Stimulated activated CD8-positive, alpha-beta memory T cell treated with anti-CD3 and anti-CD28 coated beads, Interleukin-4, amount 100 ng/mL, for 1 hour (primary cell): ENCODE data around the gene PCYT1B.
"Not testable (repeated sequence)": the region's sequence is repeated elsewhere in the genome, so short reads cannot be mapped to it uniquely, and the experiment has no call there.

Source experiments
- DNase-seq, 2 donors: peaks; one replicate each; pipeline ENCODE4 v3.0.0-alpha.2; 2020; ENCODE audit warnings: low read depth in 2 of 2, low spot score in 1 of 2

PCYT1B gene

GRCh38 chrX:24646745-24647182 is 383 bp downstream of the PCYT1B start:
- DNase-seq = no peak

DNA sequence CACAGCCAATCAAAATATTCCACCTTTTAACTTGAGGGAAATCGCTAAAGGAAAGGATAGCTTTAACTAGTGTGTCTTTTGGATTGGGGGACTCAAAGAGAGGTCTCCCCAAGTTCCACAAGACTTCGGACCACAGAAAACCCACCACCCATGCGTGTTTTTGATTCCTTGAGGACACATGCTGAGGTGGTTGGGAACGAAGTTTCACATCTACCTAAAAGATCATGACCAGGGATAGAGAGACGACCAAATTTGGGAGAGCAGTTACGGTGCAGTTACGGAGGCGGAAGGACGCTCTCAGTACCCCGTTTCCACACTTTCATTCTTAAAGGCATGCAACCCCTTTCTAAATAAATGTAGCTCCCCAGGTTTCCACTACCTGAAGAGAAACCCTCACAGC is 1.1 kb downstream of the PCYT1B start:
- no peak for DNase-seq

DNA sequence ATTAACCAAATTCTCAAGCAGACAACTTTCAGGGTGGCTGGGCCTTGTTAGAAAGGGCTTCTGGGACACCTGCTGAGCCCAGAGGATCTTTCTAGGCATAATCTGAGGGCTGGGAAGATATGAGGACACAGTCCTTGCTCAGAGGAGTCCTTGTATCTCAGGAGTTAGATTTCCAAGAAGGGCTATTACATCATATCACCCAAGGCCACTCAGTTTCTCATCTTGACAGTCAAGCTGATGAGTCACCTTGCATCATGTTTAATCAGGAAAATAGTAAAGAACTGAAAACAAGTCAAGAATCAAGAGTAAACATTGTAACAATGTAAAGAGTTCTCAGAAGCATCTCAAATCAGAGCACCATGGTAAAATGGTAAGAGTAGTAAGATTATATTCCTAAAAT is 4.0 kb downstream of the PCYT1B start:
- no peak for DNase-seq

DNA sequence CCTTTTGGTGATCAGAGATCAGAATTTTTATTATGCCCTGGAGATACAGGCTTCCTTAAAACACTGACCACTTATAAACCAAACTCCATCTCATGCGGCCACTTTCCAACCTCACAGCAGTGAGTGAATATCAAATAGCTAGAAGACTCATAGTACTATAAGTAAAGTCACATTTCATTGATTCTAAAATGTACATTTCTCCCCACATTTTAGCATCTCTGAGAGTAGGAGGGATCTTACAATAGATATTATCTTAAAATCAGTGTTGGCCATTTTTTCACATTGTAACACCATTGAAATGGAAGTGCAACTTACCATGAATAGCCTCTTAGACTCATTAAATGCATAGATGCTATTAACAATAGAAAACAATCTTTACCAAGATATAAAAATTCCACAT is 17.4 kb downstream of the PCYT1B start:
- DNase-seq = no peak

- no peak for DNase-seq
Measured at GRCh38 chrX:24619647-24620046, 27.5 kb downstream of the PCYT1B start.

DNA sequence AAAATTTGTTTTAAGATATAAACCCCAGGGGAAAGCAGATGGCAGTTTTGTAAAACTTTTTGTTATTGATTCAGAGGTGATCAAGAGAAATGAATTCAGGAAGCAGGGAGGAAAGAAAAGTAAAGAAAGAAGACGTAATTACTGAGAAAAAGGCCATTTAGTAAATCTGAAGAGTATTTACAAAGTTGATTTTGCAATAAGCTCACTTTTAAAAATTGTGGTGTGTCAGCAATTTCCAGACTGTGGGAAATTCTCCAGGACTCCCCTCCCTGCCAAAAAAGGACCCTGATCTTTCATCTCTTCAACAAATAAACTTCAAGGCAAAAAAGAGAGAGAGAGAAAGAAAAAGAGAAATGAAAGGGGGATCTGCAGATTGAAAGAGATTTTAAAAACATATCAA is 36.6 kb downstream of the PCYT1B start:
- DNase-seq = no peak

- no peak for DNase-seq
Measured at GRCh38 chrX:24607616-24608015, 39.5 kb downstream of the PCYT1B start.

GRCh38 chrX:24605941-24606340 is 41.2 kb downstream of the PCYT1B start:
- not testable (repeated sequence) for DNase-seq

- no peak for DNase-seq
Measured at GRCh38 chrX:24603191-24603590, 44.0 kb downstream of the PCYT1B start.

DNA sequence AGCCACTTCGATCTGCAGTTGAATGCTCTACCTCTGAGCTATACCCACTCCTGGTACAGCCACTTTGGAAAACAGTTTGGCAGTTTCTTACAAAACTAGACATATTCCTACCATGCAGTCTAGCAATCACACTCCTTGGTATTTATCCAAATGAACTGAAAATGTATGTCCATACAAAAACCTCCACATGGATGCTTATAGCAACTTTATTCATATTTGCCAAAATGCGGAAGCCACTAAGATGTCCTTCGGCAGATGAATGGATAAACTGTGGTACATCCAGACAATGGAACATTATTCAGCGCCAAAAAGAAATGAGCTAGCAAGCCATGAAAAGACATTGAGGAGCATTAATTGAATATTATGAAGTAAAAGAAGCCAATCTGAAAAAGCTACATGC is 45.3 kb downstream of the PCYT1B start:
- no peak for DNase-seq

- no peak for DNase-seq
Measured at GRCh38 chrX:24594501-24594900, 52.6 kb downstream of the PCYT1B start.

GRCh38 chrX:24590111-24590510 is 57.0 kb downstream of the PCYT1B start:
- DNase-seq = no peak

GRCh38 chrX:24577091-24577490 is 70.1 kb downstream of the PCYT1B start:
- DNase-seq = no peak

- no peak for DNase-seq
Measured at GRCh38 chrX:24575496-24575895, 71.7 kb downstream of the PCYT1B start.

DNA sequence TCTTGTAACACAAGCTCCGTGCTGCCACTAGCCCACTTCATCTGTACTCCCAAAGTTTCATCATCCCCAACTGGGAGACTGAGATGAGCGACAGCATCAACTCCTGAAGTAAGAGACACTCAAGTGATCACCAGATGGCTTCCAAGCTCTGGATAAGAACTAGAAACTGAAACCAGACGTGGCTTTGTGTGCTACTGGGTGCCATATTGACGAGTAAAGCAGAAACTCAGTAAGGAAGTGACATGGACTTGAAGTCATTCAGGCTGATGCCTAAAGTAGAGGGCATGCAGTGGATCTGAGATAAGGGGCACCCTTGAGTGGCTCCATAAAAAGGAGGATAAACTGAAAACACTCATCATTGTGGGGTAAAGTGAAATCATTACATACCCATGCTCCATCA is 72.4 kb downstream of the PCYT1B start:
- no peak for DNase-seq

GRCh38 chrX:24567169-24567568 is 80.0 kb downstream of the PCYT1B start:
- DNase-seq = no peak

GRCh38 chrX:24566240-24566639 is 80.9 kb downstream of the PCYT1B start:
- no peak for DNase-seq

DNA sequence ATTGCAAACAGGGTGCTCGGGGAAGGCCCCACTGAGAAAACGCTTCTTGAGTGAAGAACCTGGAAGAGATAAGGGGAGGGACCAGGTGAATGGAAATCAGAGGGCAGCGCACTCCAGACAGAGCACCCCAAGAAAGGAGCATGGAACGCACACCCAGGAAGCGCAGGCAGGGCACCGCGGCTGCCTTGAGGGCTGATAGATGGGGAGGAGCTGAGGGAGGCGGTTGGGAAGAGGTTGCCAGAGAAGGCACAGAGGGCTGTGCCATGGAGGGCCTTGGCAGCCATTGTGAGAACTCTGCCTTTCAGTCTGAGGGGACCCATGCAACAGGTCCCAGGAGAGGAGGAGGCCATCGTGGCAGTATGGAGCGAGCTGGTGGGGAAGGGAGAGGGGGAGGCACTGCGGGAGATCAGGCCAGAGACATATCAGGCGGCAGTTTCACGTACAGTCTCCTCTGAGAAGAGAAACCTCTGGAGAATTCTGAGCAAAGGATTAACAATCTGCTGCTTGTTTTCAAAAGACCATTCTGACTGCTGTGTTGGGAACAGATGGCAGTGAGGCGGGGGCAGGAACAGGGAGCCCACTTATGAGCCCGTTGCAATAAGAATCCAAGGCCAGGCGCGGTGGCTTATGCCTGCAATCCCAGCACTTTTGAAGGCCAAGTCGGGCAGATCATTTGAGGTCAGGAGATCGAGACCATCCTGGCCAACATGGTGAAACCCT is 83.7 kb downstream of the PCYT1B start:
- DNase-seq = no peak

GRCh38 chrX:24561121-24561520 is 86.0 kb downstream of the PCYT1B start:
- no peak for DNase-seq

- DNase-seq = no peak
Measured at GRCh38 chrX:24553011-24553410, 94.1 kb downstream of the PCYT1B start.

- DNase-seq = no peak
Measured at GRCh38 chrX:24550166-24550565, 97.0 kb downstream of the PCYT1B start.

GRCh38 chrX:24547961-24548360 is 99.2 kb downstream of the PCYT1B start:
- no peak for DNase-seq

DNA sequence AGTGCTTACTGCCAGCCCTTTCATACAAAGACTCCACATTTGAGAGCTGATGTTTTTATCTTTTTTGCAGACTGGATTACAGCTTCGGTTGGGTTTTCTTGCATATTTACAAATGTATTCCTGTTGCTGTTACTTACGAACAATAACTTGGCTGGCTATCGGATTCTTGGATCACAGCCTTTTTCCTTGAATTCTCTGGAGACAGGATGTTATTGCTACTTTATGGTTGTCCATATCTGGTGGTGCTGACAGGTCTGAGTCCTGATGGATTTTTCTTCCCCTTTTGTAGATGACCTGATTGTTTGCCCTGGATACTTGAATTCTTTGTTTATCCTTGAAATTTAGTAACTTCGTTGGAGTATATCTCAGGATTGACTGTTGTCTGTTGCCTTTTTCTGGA is 104.4 kb downstream of the PCYT1B start:
- no peak for DNase-seq
